Measurements from ENCODE around the gene UGT1A6. TPM values are rescaled to one million over a fixed set of nuclear protein-coding genes. Genes with fewer than 3 reads are reported as not detected.
A peak's percentile ranks its signal among the peaks of the same experiment; 100 is the strongest.

The UGT1A6 gene
- total RNA-seq, 1 experiment from 2014 or later, result 98.0 TPM

GRCh38 chr2:233801357-233802131 is 108.9 kb downstream of the UGT1A6 start:
- H3K36me3 Mint-ChIP-seq (ENCODE audit: insufficient read depth, unreplicated experiment), result no peaks in the 10 kb centered on the region
- no TSS peak for BruUV-seq (replicated peaks)
- no peaks in the 10 kb centered on the region for H3K9me3 Mint-ChIP-seq (ENCODE audit: low read depth, unreplicated experiment)
- peaks cover 14% of the 10 kb centered on the region for H3K4me1 Mint-ChIP-seq (ENCODE audit: low read depth, unreplicated experiment)
- no peak overlapping the region for H3K27ac Mint-ChIP-seq (ENCODE audit: unreplicated experiment)
- CTCF ChIA-PET, result no interaction called here
- no peak for TF ChIP-seq CTCF (IDR thresholded peaks at IDR 0.05; ENCODE audit: unreplicated experiment)
- H3K4me3 Mint-ChIP-seq (ENCODE audit: low read depth, unreplicated experiment), result no peak overlapping the region
- intact Hi-C loops (cut with micrococcal nuclease; ENCODE audit: unreplicated experiment), result no loop called here
- H3K27me3 Mint-ChIP-seq (ENCODE audit: unreplicated experiment), result no peaks in the 10 kb centered on the region
- peak; percentile 45 for DNase-seq

GRCh38 chr2:233802132-233802815 is 109.6 kb downstream of the UGT1A6 start:
- H3K27me3 Mint-ChIP-seq (ENCODE audit: unreplicated experiment), result no peaks in the 10 kb centered on the region
- intact Hi-C loops (cut with micrococcal nuclease; ENCODE audit: unreplicated experiment), result no loop called here
- no peak overlapping the region for H3K4me3 Mint-ChIP-seq (ENCODE audit: low read depth, unreplicated experiment)
- BruUV-seq (replicated peaks), result no TSS peak
- DNase-seq, result no peak
- H3K36me3 Mint-ChIP-seq (ENCODE audit: insufficient read depth, unreplicated experiment), result no peaks in the 10 kb centered on the region
- H3K9me3 Mint-ChIP-seq (ENCODE audit: low read depth, unreplicated experiment), result no peaks in the 10 kb centered on the region
- peaks cover 14% of the 10 kb centered on the region for H3K4me1 Mint-ChIP-seq (ENCODE audit: low read depth, unreplicated experiment)
- CTCF ChIA-PET, result no interaction called here
- H3K27ac Mint-ChIP-seq (ENCODE audit: unreplicated experiment), result no peak overlapping the region
- no peak for TF ChIP-seq CTCF (IDR thresholded peaks at IDR 0.05; ENCODE audit: unreplicated experiment)

- Mint-ChIP-seq H3K27me3 (ENCODE audit: unreplicated experiment) (no peaks in the 10 kb centered on the region), H3K4me1 (ENCODE audit: low read depth, unreplicated experiment) (peaks cover 14% of the 10 kb centered on the region), H3K9me3 (ENCODE audit: low read depth, unreplicated experiment) (no peaks in the 10 kb centered on the region), H3K36me3 (ENCODE audit: insufficient read depth, unreplicated experiment) (no peaks in the 10 kb centered on the region), H3K27ac (ENCODE audit: unreplicated experiment) (no peak overlapping the region), H3K4me3 (ENCODE audit: low read depth, unreplicated experiment) (no peak overlapping the region)
- CTCF ChIA-PET, result no interaction called here
- DNase-seq, result no peak
- TF ChIP-seq CTCF (IDR thresholded peaks at IDR 0.05; ENCODE audit: unreplicated experiment), result no peak
- no TSS peak for BruUV-seq (replicated peaks)
- intact Hi-C loops (cut with micrococcal nuclease; ENCODE audit: unreplicated experiment), result no loop called here
These were observed 110.7 kb downstream of the UGT1A6 start for GRCh38 chr2:233803292-233803911.

GRCh38 chr2:233803994-233804393 is 111.3 kb downstream of the UGT1A6 start:
- peaks cover 2% of the 10 kb centered on the region for H3K27me3 Mint-ChIP-seq (ENCODE audit: unreplicated experiment)
- no peak overlapping the region for H3K27ac Mint-ChIP-seq (ENCODE audit: unreplicated experiment)
- no peaks in the 10 kb centered on the region for H3K9me3 Mint-ChIP-seq (ENCODE audit: low read depth, unreplicated experiment)
- CTCF ChIA-PET, result no interaction called here
- TF ChIP-seq CTCF (IDR thresholded peaks at IDR 0.05; ENCODE audit: unreplicated experiment), result no peak
- H3K4me3 Mint-ChIP-seq (ENCODE audit: low read depth, unreplicated experiment), result no peak overlapping the region
- intact Hi-C loops (cut with micrococcal nuclease; ENCODE audit: unreplicated experiment), result no loop called here
- BruUV-seq (replicated peaks), result no TSS peak
- H3K36me3 Mint-ChIP-seq (ENCODE audit: insufficient read depth, unreplicated experiment), result no peaks in the 10 kb centered on the region
- peaks cover 14% of the 10 kb centered on the region for H3K4me1 Mint-ChIP-seq (ENCODE audit: low read depth, unreplicated experiment)
- DNase-seq, result no peak

Data from Calu3 (cell line).